Inflammatory macrophage (primary cell): Measurements from ENCODE around the gene DCTN2.

Source experiments
- DNase-seq, 2 donors: peaks; one replicate each; pipeline ENCODE4 v3.0.0-alpha.2; 2020 to 2022

The DCTN2 gene

GRCh38 chr12:57549203-57549908 is 2.4 kb upstream of the DCTN2 start:
- DNase-seq = no peak

- no peak for DNase-seq
These were observed 1.5 kb upstream of the DCTN2 start for GRCh38 chr12:57548488-57548887.

- no peak for DNase-seq
These were observed 972 bp upstream of the DCTN2 start for GRCh38 chr12:57548013-57548315.

- no peak for DNase-seq
These were observed 458 bp upstream of the DCTN2 start for GRCh38 chr12:57547288-57548012.

- DNase-seq = no peak
These were observed 1.1 kb downstream of the DCTN2 start for GRCh38 chr12:57545809-57546437.

GRCh38 chr12:57543581-57543980 is 3.4 kb downstream of the DCTN2 start:
- peak in 1 of 2 donors; percentile 17 for DNase-seq

GRCh38 chr12:57541717-57542116 is 5.3 kb downstream of the DCTN2 start:
- no peak for DNase-seq

GRCh38 chr12:57541001-57541400 is 6.0 kb downstream of the DCTN2 start:
- no peak for DNase-seq

GRCh38 chr12:57539134-57539768 is 7.7 kb downstream of the DCTN2 start:
- DNase-seq = no peak

- DNase-seq = no peak
These were observed 10.4 kb downstream of the DCTN2 start for GRCh38 chr12:57536597-57536942.

- DNase-seq = no peak
These were observed 11.0 kb downstream of the DCTN2 start for GRCh38 chr12:57535764-57536596.

- DNase-seq = no peak
These were observed 11.9 kb downstream of the DCTN2 start for GRCh38 chr12:57534991-57535543.

- no peak for DNase-seq
These were observed 12.7 kb downstream of the DCTN2 start for GRCh38 chr12:57534250-57534649.

GRCh38 chr12:57533108-57533507 is 13.9 kb downstream of the DCTN2 start:
- no peak for DNase-seq

- no peak for DNase-seq
These were observed 15.2 kb downstream of the DCTN2 start for GRCh38 chr12:57531836-57532235.

- DNase-seq = no peak
These were observed 16.4 kb downstream of the DCTN2 start for GRCh38 chr12:57530396-57531142.

GRCh38 chr12:57529831-57530230 is 17.2 kb downstream of the DCTN2 start:
- no peak for DNase-seq

GRCh38 chr12:57528831-57529555 is 18.0 kb downstream of the DCTN2 start:
- no peak for DNase-seq

GRCh38 chr12:57528176-57528575 is 18.8 kb downstream of the DCTN2 start:
- DNase-seq = no peak

GRCh38 chr12:57527184-57527583 is 19.8 kb downstream of the DCTN2 start:
- no peak for DNase-seq
